Sigmoid colon (tissue), 7 donors: ENCODE data around the gene MYOF. TPM values are rescaled to one million over a fixed set of nuclear protein-coding genes. Genes with fewer than 3 reads are reported as not detected.

Experiments
- DNase-seq: peaks from one replicate; pipeline ENCODE4 v3.0.0-alpha.2; 2019
- H3K27ac ChIP-seq, 4 donors: fragments of 200-600 bp; sonication (generic); one replicate each; pipeline ENCODE4 v1.5.1; 2016 to 2019; ENCODE audit warnings: mild to moderate bottlenecking in 1 of 4
- H3K27me3 ChIP-seq, 3 donors: fragments of 200-600 bp; sonication (generic); one replicate each; pipeline ENCODE4 v1.5.1; 2019; ENCODE audit warnings: mild to moderate bottlenecking in 1 of 3
- H3K36me3 ChIP-seq, 4 donors: fragments of 200-600 bp; sonication (generic); one replicate each; pipeline ENCODE4 v1.5.1; 2016 to 2019
- H3K4me1 ChIP-seq, 4 donors: fragments of 200-600 bp; sonication (generic); one replicate each; pipeline ENCODE4 v1.5.1; 2017 to 2019
- H3K4me3 ChIP-seq, 4 donors: fragments of 200-600 bp; sonication (generic); one replicate each; pipeline ENCODE4 v1.5.1; 2017 to 2019; ENCODE audit warnings: mild to moderate bottlenecking in 2 of 4, moderate library complexity in 1 of 4
- H3K9me3 ChIP-seq, 4 donors: fragments of 200-600 bp in 3 of 4; sonication (generic) in 3 of 4; one replicate each; pipeline versions ENCODE4 v1.5.1 to v1.6.1; 2013 to 2019
- CTCF ChIP-seq, 4 experiments: fragments of 450-650 bp in 3 of 4; fragments of 200-600 bp in 1 of 4; IDR thresholded peaks; one replicate each; pipeline ENCODE4 v1.5.1; 2016 to 2019; ENCODE audit warnings: antibody characterized with exemption in 4 of 4, mild to moderate bottlenecking in 3 of 4, moderate library complexity in 2 of 4
- EP300 ChIP-seq, 4 donors: sonication (generic); formaldehyde crosslinking; IDR thresholded peaks; one replicate each; pipeline ENCODE4 v1.6.1; 2017; ENCODE audit warnings: antibody characterized with exemption in 4 of 4
- POLR2A ChIP-seq, 2 donors: fragments of 450-650 bp; IDR thresholded peaks; one replicate each; pipeline ENCODE4 v1.6.1; 2016; ENCODE audit warnings: antibody characterized with exemption in 2 of 2, mild to moderate bottlenecking in 2 of 2, moderate library complexity in 2 of 2
- POLR2AphosphoS5 ChIP-seq, 4 donors: sonication (generic); formaldehyde crosslinking; IDR thresholded peaks; one replicate each; pipeline ENCODE4 v1.6.1; 2017; ENCODE audit warnings: antibody characterized with exemption in 4 of 4
- WGBS, 2 donors: extraction: QIAGEN DNeasy Blood & Tissue Kit; methylation state at CpG; one replicate each; pipeline ENCODE4 v1.1.7; 2013; 5-methylcytosine and 5-hydroxymethylcytosine counted together
- intact Hi-C: fragments of 100-400 bp; cut with DNase I; formaldehyde crosslinking; loops from one replicate; pipeline ENCODE4 v1.15.1; 2023
- polyA plus RNA-seq, 3 donors: library from polyadenylated mRNA; stranded (reverse); fragments of 200-250 nt; gene quantifications; one replicate each; pipeline ENCODE4 v1.2.3, GENCODE V29; 2013
- total RNA-seq, 4 donors: library from RNA; depleted of rRNA; stranded (reverse); fragments of >200 nt; gene quantifications; one replicate each; pipeline ENCODE4 v1.1.0, GENCODE V29; 2016
- donor health status: healthy with polysubstance abuse.
- donor health status: Bipolar disorder and iron deficiency.
- donor health status: healthy.

Gene MYOF
- total and polyA plus RNA-seq, 7 donors = 12.6 to 83.4 (median 36.3) TPM

- peaks cover 8 to 62% (median 20%) of the 10 kb centered on the region in 4 donors for H3K36me3 ChIP-seq
These were observed 177.0 kb downstream of the MYOF start for GRCh38 chr10:93305122-93305521.

GRCh38 chr10:93300981-93301380, 181.2 kb downstream of the MYOF start:
- intact Hi-C loops = no loop called here
- H3K27me3 ChIP-seq = no peaks in the 10 kb centered on the region

More at GRCh38 chr10:93305122-93305521, 177.0 kb downstream of the MYOF start:
- H3K4me1 ChIP-seq = no peaks in the 10 kb centered on the region
- no peak for TF ChIP-seq POLR2A (IDR thresholded peaks at IDR 0.05)
- no peaks in the 10 kb centered on the region for H3K9me3 ChIP-seq
- no peak overlapping the region for H3K27ac ChIP-seq
- WGBS, 2 donors = 82 to 84% methylated on average over 3 of the region's 3 CpGs
- intact Hi-C loops = no loop called here
- no peak overlapping the region for H3K4me3 ChIP-seq
- H3K27me3 ChIP-seq = no peaks in the 10 kb centered on the region
- no peak for DNase-seq

GRCh38 chr10:93300288-93300917, 181.7 kb downstream of the MYOF start:
- no peaks in the 10 kb centered on the region for H3K9me3 ChIP-seq

More at GRCh38 chr10:93300981-93301380, 181.2 kb downstream of the MYOF start:
- DNase-seq = no peak
- 69 to 85% methylated on average over 5 of the region's 5 CpGs for WGBS, 2 donors
- H3K4me3 ChIP-seq = no peak overlapping the region
- H3K27ac ChIP-seq = no peak overlapping the region
- TF ChIP-seq EP300 (IDR thresholded peaks at IDR 0.05) (no peak), POLR2AphosphoS5 (IDR thresholded peaks at IDR 0.05) (no peak), POLR2A (IDR thresholded peaks at IDR 0.05) (no peak), CTCF (IDR thresholded peaks at IDR 0.05) (no peak)
- H3K9me3 ChIP-seq = no peaks in the 10 kb centered on the region
- H3K36me3 ChIP-seq = peaks cover 0 to 21% (median under 1%) of the 10 kb centered on the region in 4 donors
- H3K4me1 ChIP-seq = peaks cover 0 to 6% (median 0%) of the 10 kb centered on the region in 4 donors

GRCh38 chr10:93299606-93300287, 182.4 kb downstream of the MYOF start:
- TF ChIP-seq POLR2AphosphoS5 (IDR thresholded peaks at IDR 0.05) (no peak), POLR2A (IDR thresholded peaks at IDR 0.05) (no peak), EP300 (IDR thresholded peaks at IDR 0.05) (no peak), CTCF (IDR thresholded peaks at IDR 0.05) (no peak)

More at GRCh38 chr10:93300288-93300917, 181.7 kb downstream of the MYOF start:
- WGBS, 2 donors = 77 to 81% methylated on average over 7 of the region's 7 CpGs
- H3K4me3 ChIP-seq = peak overlapping the region in 1 of 4 donors; percentile 8
- peaks cover 0 to 15% (median 0%) of the 10 kb centered on the region in 4 donors for H3K36me3 ChIP-seq
- no peaks in the 10 kb centered on the region for H3K27me3 ChIP-seq
- no peak for TF ChIP-seq CTCF (IDR thresholded peaks at IDR 0.05)
- no peak for TF ChIP-seq POLR2AphosphoS5 (IDR thresholded peaks at IDR 0.05)
- TF ChIP-seq EP300 (IDR thresholded peaks at IDR 0.05) = no peak
- TF ChIP-seq POLR2A (IDR thresholded peaks at IDR 0.05) = no peak
- intact Hi-C loops = no loop called here
- DNase-seq = no peak
- peaks cover 0 to 6% (median 0%) of the 10 kb centered on the region in 4 donors for H3K4me1 ChIP-seq
- no peak overlapping the region for H3K27ac ChIP-seq

GRCh38 chr10:93299195-93299594, 182.9 kb downstream of the MYOF start:
- Histone ChIP-seq H3K4me1 (peaks cover 0 to 6% (median 0%) of the 10 kb centered on the region in 4 donors), H3K36me3 (peaks cover 0 to 3% (median 0%) of the 10 kb centered on the region in 4 donors), H3K27me3 (no peaks in the 10 kb centered on the region), H3K4me3 (no peak overlapping the region), H3K9me3 (no peaks in the 10 kb centered on the region), H3K27ac (no peak overlapping the region)
- no peak for DNase-seq
- intact Hi-C loops = no loop called here
- 58 to 67% methylated on average over 6 of the region's 6 CpGs for WGBS, 2 donors
- no peak for TF ChIP-seq POLR2A (IDR thresholded peaks at IDR 0.05)

More at GRCh38 chr10:93299606-93300287, 182.4 kb downstream of the MYOF start:
- 71 to 74% methylated on average over 18 of the region's 18 CpGs for WGBS, 2 donors
- DNase-seq = no peak
- intact Hi-C loops = no loop called here
- no peaks in the 10 kb centered on the region for H3K9me3 ChIP-seq
- no peaks in the 10 kb centered on the region for H3K27me3 ChIP-seq
- no peak overlapping the region for H3K27ac ChIP-seq
- peaks cover 0 to 6% (median 0%) of the 10 kb centered on the region in 4 donors for H3K4me1 ChIP-seq
- H3K4me3 ChIP-seq = peak overlapping the region in 1 of 4 donors; percentile 8
- H3K36me3 ChIP-seq = peaks cover 0 to 9% (median 0%) of the 10 kb centered on the region in 4 donors
